Tibial nerve (tissue), 3 donors: ENCODE data around the gene PNLIPRP3.

Experiments
- CTCF ChIP-seq, 5 experiments: fragments of 200-600 bp in 3 of 5; fragments of 450-650 bp in 2 of 5; sonication (generic) in 3 of 5; IDR thresholded peaks; one replicate each; pipeline ENCODE4 v1.5.1; 2016 to 2019; ENCODE audit warnings: antibody characterized with exemption in 5 of 5, mild to moderate bottlenecking in 3 of 5, moderate library complexity in 2 of 5
- POLR2A ChIP-seq, 2 donors: fragments of 450-650 bp; IDR thresholded peaks; one replicate each; pipeline ENCODE4 v1.6.1; 2017; ENCODE audit warnings: antibody characterized with exemption in 2 of 2, mild to moderate bottlenecking in 2 of 2, moderate library complexity in 2 of 2

DNA sequence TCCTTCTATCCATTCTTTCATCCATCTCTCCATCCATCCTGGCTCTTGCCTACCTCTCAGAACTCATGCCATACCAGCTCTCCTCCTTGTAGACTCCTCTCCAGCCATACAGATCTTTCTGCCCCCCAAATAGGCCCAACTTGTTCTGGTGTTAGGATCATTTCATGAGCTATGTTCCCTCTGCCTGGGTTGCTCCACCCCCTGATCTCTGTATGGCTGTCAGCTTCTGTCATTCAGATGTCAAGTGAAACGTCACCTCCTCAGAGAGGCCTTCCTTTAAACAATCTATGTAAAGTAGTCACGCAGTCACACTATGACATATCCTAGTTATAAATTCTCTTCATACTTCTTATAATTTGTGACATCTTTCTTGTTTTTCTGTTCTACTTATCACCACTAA is 42.3 kb upstream of the PNLIPRP3 start:
- no peak for TF ChIP-seq POLR2A (IDR thresholded peaks at IDR 0.05)
- TF ChIP-seq CTCF (IDR thresholded peaks at IDR 0.05): no peak
